SU-DHL-6 (cell line): Measurements from ENCODE around the gene CELF3.

Source experiments
- H2AFZ ChIP-seq: fragments of 200-600 bp; sonication (generic); 2 replicates; pipeline ENCODE4 v1.6.1; 2014; ENCODE audit warnings: low read depth, mild to moderate bottlenecking, moderate library complexity, mixed read lengths, antibody characterized with exemption, low read length; ENCODE audit not compliant: severe bottlenecking
- H3F3A ChIP-seq: fragments of 200-600 bp; shearing (Covaris generic); 2 replicates; pipeline ENCODE4 v1.6.0; 2016; ENCODE audit warnings: antibody characterized with exemption, mild to moderate bottlenecking; ENCODE audit not compliant: insufficient read depth
- H3K27ac ChIP-seq: fragments of 200-600 bp; sonication (generic); 2 replicates; pipeline ENCODE4 v1.5.1; 2016; ENCODE audit warnings: low read depth, mild to moderate bottlenecking, low read length, moderate library complexity, mixed read lengths
- H3K27me3 ChIP-seq: fragments of 200-600 bp; sonication (generic), shearing (Covaris generic); 2 replicates; pipeline ENCODE4 v1.6.0; 2014; ENCODE audit warnings: mild to moderate bottlenecking, low read length
- H3K36me3 ChIP-seq: fragments of 200-600 bp; sonication (generic); 2 replicates; pipeline ENCODE4 v1.6.1; 2014; ENCODE audit warnings: mild to moderate bottlenecking, low read length, mixed read lengths
- H3K4me2 ChIP-seq: fragments of 300-600, 200-600 bp; shearing (Covaris generic), sonication (generic); 2 replicates; pipeline ENCODE4 v1.6.0; 2014; ENCODE audit warnings: low read length, low read depth, mild to moderate bottlenecking; ENCODE audit not compliant: poor library complexity, severe bottlenecking
- H3K4me3 ChIP-seq: fragments of 200-600 bp; sonication (generic); 2 replicates; pipeline ENCODE4 v1.5.1; 2014; ENCODE audit warnings: antibody characterized with exemption, low read length, mild to moderate bottlenecking, mixed read lengths; ENCODE audit not compliant: insufficient read depth, poor library complexity, severe bottlenecking
- H3K79me2 ChIP-seq: fragments of 200-600 bp; sonication (generic); 2 replicates; pipeline ENCODE4 v1.6.1; 2014; ENCODE audit warnings: mild to moderate bottlenecking, low read length, moderate library complexity; ENCODE audit not compliant: insufficient read depth
- H3K9ac ChIP-seq: fragments of 200-600 bp; sonication (generic); 2 replicates; pipeline ENCODE4 v1.7.0; 2014; ENCODE audit warnings: mild to moderate bottlenecking, low read length
- H3K9me2 ChIP-seq: fragments of 200-600 bp; sonication (generic); replicated peaks from 2 replicates; pipeline ENCODE4 v1.6.1; 2014; ENCODE audit warnings: low read length; ENCODE audit not compliant: insufficient read depth
- H3K9me3 ChIP-seq: fragments of 200-600 bp; sonication (generic); 2 replicates; pipeline ENCODE4 v1.6.1; 2014; ENCODE audit warnings: low read length, mixed read lengths; ENCODE audit not compliant: insufficient read depth
- H4K20me1 ChIP-seq: fragments of 200-600 bp; sonication (generic); 2 replicates; pipeline ENCODE4 v1.6.1; 2014; ENCODE audit warnings: low read depth, mild to moderate bottlenecking, antibody characterized with exemption, low read length, moderate library complexity, mixed read lengths
- CTCF ChIP-seq: fragments of 200-600 bp; sonication (generic); IDR thresholded peaks from one replicate; pipeline ENCODE4 v1.5.1; 2017; ENCODE audit warnings: antibody characterized with exemption, mild to moderate bottlenecking, low read length, moderate library complexity; ENCODE audit not compliant: insufficient read depth, poor library complexity, severe bottlenecking
- EZH2phosphoT487 ChIP-seq: fragments of 200-600 bp; sonication (generic), shearing (Covaris generic); conservative IDR thresholded peaks from 2 replicates; pipeline ENCODE4 v1.6.1; 2018; ENCODE audit warnings: mild to moderate bottlenecking, antibody characterized with exemption, low read length, moderate library complexity, mixed read lengths

CELF3 gene

DNA sequence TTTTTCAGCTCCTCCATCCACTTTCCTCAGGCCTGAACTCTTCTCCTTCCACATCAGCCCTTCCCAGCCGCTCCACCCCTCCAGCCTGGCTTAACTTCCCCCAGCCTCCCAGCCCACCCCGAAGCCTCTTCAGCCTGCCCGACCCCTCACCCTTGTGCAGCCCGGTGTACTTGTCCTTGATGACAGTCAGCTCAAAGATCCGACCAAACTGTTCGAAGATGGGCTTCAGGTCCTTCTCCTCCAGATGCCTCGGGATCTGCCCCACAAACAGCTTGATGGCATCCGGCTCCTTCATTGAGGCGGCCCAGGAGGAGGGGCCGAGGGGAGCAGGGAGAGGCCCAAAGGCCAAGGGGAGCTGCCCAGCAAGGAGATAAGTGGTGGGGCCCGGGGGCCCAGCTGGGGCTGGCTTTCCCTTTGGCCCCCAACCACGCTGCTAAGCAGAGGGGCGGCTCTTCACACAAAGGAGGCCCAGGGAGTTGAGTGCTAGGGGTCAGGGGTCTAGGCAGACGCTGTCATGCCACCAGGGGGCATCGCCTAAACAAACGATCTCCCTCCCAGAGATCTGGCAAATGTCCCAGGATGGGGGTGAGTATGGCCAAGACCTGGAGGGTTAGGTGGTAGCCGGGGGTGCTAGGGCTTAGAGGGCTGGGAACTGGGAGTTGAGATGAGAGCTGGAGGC is 738 bp downstream of the CELF3 start:
- Histone ChIP-seq H3K27ac (no peak overlapping the region), H3K4me2 (no peak overlapping the region), H3K9me2 (no peaks in the 10 kb centered on the region), H3K4me3 (no peak overlapping the region), H3K36me3 (no peaks in the 10 kb centered on the region), H3F3A (no peaks in the 10 kb centered on the region), H3K9ac (no peak overlapping the region), H3K9me3 (no peaks in the 10 kb centered on the region), H3K27me3 (no peaks in the 10 kb centered on the region), H4K20me1 (no peaks in the 10 kb centered on the region), H2AFZ (no peak overlapping the region), H3K79me2 (no peaks in the 10 kb centered on the region)
- TF ChIP-seq CTCF = no peak
- no peak for TF ChIP-seq EZH2phosphoT487

DNA sequence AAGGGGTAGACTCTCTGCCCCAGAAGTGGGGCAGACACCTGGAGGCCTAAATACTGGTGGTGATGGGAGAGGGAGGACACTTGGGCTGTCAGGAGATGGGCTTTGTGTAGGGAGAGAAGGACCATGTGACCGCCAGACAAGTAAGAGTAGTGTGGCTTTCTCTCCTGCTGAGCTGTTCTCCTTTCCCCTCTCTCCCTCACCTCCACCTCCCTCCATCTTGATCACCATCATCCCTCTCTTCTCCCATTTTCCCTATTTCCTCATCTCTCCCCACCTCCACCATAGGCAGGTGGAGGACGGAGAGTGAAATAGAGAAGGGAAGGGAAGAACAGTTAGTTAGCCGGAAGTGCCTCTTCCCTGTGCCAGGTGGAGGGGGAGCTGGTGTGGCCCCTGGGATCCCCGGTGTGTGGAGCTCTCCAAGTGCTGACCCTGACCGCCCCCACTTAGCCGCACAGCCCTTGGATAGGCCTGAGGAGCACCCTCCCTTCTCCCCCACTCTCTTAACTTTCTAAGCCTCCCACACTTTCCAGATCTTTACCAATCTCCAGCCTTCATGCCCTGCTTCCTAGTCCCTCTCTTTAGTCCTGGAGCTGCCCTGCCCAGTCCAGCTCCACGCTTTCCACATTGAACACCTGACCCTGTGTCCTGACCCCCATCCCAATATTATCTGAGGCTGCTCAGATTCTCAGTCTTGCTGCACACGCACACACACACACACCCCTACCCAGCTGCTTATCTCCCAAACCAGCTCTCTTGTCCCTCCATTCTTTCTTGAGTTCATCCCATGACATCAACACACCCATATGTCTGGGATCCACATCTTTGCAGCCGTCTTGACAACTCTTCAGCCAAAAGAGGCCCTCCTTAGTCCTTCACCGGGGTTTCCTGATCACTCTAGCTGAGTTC is 1.5 kb downstream of the CELF3 start:
- H3K4me2 ChIP-seq = no peak overlapping the region
- no peak overlapping the region for H3K4me3 ChIP-seq
- H4K20me1 ChIP-seq = no peaks in the 10 kb centered on the region
- no peaks in the 10 kb centered on the region for H3K79me2 ChIP-seq
- no peak overlapping the region for H3K9ac ChIP-seq
- TF ChIP-seq EZH2phosphoT487 = no peak
- TF ChIP-seq CTCF = no peak
- H3K27me3 ChIP-seq = no peaks in the 10 kb centered on the region
- H3K27ac ChIP-seq = no peak overlapping the region
- no peaks in the 10 kb centered on the region for H3F3A ChIP-seq
- no peaks in the 10 kb centered on the region for H3K36me3 ChIP-seq
- no peaks in the 10 kb centered on the region for H3K9me2 ChIP-seq
- H2AFZ ChIP-seq = no peak overlapping the region
- H3K9me3 ChIP-seq = no peaks in the 10 kb centered on the region

- Histone ChIP-seq H3K79me2 (no peaks in the 10 kb centered on the region), H3K4me3 (no peak overlapping the region), H3K4me2 (no peak overlapping the region), H2AFZ (no peak overlapping the region), H3K36me3 (no peaks in the 10 kb centered on the region), H3K9ac (no peak overlapping the region), H4K20me1 (no peaks in the 10 kb centered on the region), H3F3A (no peaks in the 10 kb centered on the region), H3K27ac (no peak overlapping the region), H3K9me2 (no peaks in the 10 kb centered on the region), H3K9me3 (no peaks in the 10 kb centered on the region), H3K27me3 (no peaks in the 10 kb centered on the region)
- TF ChIP-seq CTCF (no peak), EZH2phosphoT487 (no peak)
Observed at GRCh38 chr1:151713874-151714273, 2.7 kb downstream of the CELF3 start.
